NCI-H2171 treated with DMSO at 0.1 percent for 48 hours (cell line): ENCODE results near the gene CAB39L.

Experiments used
- DNase-seq: peaks from one replicate; lab custom pipeline; 2025; lab: John Stamatoyannopoulos, UW

Gene CAB39L

GRCh38 chr13:49441846-49442245 lies 2.0 kb downstream of the CAB39L start:
- DNase-seq, result no peak

- no peak for DNase-seq
Measured at GRCh38 chr13:49441312-49441711, 2.6 kb downstream of the CAB39L start.

GRCh38 chr13:49439609-49440008 lies 4.3 kb downstream of the CAB39L start:
- DNase-seq, result peak; percentile 7

GRCh38 chr13:49437705-49438104 lies 6.2 kb downstream of the CAB39L start:
- DNase-seq, result no peak

- no peak for DNase-seq
Measured at GRCh38 chr13:49436890-49437289, 7.0 kb downstream of the CAB39L start.

- no peak for DNase-seq
Measured at GRCh38 chr13:49435992-49436391, 7.9 kb downstream of the CAB39L start.

- DNase-seq, result no peak
Measured at GRCh38 chr13:49429121-49429520, 14.7 kb downstream of the CAB39L start.

GRCh38 chr13:49428041-49428763 lies 15.7 kb downstream of the CAB39L start:
- DNase-seq, result no peak

- no peak for DNase-seq
Measured at GRCh38 chr13:49424011-49424560, 19.8 kb downstream of the CAB39L start.

- DNase-seq, result no peak
Measured at GRCh38 chr13:49421391-49421790, 22.5 kb downstream of the CAB39L start.

- DNase-seq, result no peak
Measured at GRCh38 chr13:49419276-49419675, 24.6 kb downstream of the CAB39L start.

GRCh38 chr13:49418206-49418605 lies 25.7 kb downstream of the CAB39L start:
- no peak for DNase-seq

- DNase-seq, result no peak
Measured at GRCh38 chr13:49417161-49417560, 26.7 kb downstream of the CAB39L start.

- DNase-seq, result no peak
Measured at GRCh38 chr13:49412749-49413148, 31.1 kb downstream of the CAB39L start.

- no peak for DNase-seq
Measured at GRCh38 chr13:49411353-49411752, 32.5 kb downstream of the CAB39L start.

GRCh38 chr13:49410477-49410876 lies 33.4 kb downstream of the CAB39L start:
- no peak for DNase-seq

GRCh38 chr13:49410006-49410405 lies 33.9 kb downstream of the CAB39L start:
- DNase-seq, result peak; percentile 41

- DNase-seq, result no peak
Measured at GRCh38 chr13:49409008-49409407, 34.9 kb downstream of the CAB39L start.

GRCh38 chr13:49407936-49408335 lies 35.9 kb downstream of the CAB39L start:
- DNase-seq, result no peak

GRCh38 chr13:49407068-49407467 lies 36.8 kb downstream of the CAB39L start:
- DNase-seq, result no peak

- DNase-seq, result no peak
Measured at GRCh38 chr13:49404703-49405020, 39.2 kb downstream of the CAB39L start.

GRCh38 chr13:49403996-49404702 lies 39.7 kb downstream of the CAB39L start:
- no peak for DNase-seq
